Measurements from ENCODE around the gene UST.

The UST gene

DNA sequence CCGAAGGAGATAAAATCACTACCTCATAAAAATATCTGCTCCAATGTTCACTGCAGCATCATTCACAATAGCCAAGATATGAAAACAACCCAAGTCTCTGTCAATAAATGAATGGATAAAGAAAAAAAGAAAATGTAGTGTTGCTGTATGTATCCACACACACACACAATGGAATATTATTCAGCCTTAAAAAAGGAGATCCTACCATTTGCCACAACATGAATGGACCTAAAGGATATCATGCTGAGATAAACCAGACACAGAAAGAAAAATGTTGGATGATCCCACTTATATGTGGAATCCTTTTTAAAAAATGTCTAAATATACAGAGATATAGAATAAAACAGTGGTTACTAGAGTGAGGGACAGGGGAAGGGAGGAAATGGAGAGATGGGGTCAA, 378.5 kb downstream of the UST start:
- DNase-seq: no peak
- Mint-ChIP-seq H3K4me3 (no peak overlapping the region), H3K27me3 (ENCODE audit: low read depth, poor library complexity) (peaks cover 10% of the 10 kb centered on the region), H3K9me3 (peaks cover 13% of the 10 kb centered on the region), H3K27ac (no peak overlapping the region), H3K36me3 (ENCODE audit: low read depth) (no peaks in the 10 kb centered on the region), H3K4me1 (peaks cover 11% of the 10 kb centered on the region)
- TF ChIP-seq, protein P1, sequence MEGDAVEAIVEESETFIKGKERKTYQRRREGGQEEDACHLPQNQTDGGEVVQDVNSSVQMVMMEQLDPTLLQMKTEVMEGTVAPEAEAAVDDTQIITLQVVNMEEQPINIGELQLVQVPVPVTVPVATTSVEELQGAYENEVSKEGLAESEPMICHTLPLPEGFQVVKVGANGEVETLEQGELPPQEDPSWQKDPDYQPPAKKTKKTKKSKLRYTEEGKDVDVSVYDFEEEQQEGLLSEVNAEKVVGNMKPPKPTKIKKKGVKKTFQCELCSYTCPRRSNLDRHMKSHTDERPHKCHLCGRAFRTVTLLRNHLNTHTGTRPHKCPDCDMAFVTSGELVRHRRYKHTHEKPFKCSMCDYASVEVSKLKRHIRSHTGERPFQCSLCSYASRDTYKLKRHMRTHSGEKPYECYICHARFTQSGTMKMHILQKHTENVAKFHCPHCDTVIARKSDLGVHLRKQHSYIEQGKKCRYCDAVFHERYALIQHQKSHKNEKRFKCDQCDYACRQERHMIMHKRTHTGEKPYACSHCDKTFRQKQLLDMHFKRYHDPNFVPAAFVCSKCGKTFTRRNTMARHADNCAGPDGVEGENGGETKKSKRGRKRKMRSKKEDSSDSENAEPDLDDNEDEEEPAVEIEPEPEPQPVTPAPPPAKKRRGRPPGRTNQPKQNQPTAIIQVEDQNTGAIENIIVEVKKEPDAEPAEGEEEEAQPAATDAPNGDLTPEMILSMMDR (IDR thresholded peaks at IDR 0.05): no peak

Measured in nephron progenitor cell (in vitro differentiated cells).